Measurements from ENCODE around the gene SLC25A17. TPM values are rescaled to one million over a fixed set of nuclear protein-coding genes. Genes with fewer than 3 reads are reported as not detected.

The SLC25A17 gene
- polyA plus RNA-seq, 1 donor (not counting 4 experiments of a cell fraction or from before 2014, with no cell fraction given): 40.0 TPM

Small RNA genes lying within 50 kb of the gene (small RNA-seq; reads per million reads assigned to genes)
- 0 reads per million in 3 experiments for gene JTBP1 (ENCODE audit: insufficient read length in 3 of 3, low read depth in 3 of 3, low replicate concordance in 1 of 3)
- 0.13 to 4.3 (median 3.7) reads per million in 3 experiments for gene MIR4766 (ENCODE audit: insufficient read length in 3 of 3, low read depth in 3 of 3, low replicate concordance in 1 of 3)

Other genes with a start within 250 kb of the SLC25A17 start
- gene MRTFA, start 182.6 kb downstream of the SLC25A17 start, polyA plus RNA-seq: 5.6 to 14.3 TPM (median 6.5 TPM) in 3 replicates
- gene MCHR1, start 139.9 kb downstream of the SLC25A17 start, polyA plus RNA-seq: 0.12 to 0.24 TPM in 2 of 3 replicates, not detected in the other
- 111 to 185 TPM (median 166 TPM) in 3 replicates for gene ST13, start 37.3 kb upstream of the SLC25A17 start, polyA plus RNA-seq
- gene XPNPEP3, start 37.8 kb upstream of the SLC25A17 start, polyA plus RNA-seq: 18.0 to 27.6 TPM (median 21.1 TPM) in 3 replicates
- not detected in 3 replicates for gene DNAJB7, start 42.8 kb upstream of the SLC25A17 start, polyA plus RNA-seq
- 81.5 to 143 TPM (median 104 TPM) in 3 replicates for gene RBX1, start 132.0 kb upstream of the SLC25A17 start, polyA plus RNA-seq